ENCODE data around the gene TRAF3IP3.

Gene TRAF3IP3

DNA sequence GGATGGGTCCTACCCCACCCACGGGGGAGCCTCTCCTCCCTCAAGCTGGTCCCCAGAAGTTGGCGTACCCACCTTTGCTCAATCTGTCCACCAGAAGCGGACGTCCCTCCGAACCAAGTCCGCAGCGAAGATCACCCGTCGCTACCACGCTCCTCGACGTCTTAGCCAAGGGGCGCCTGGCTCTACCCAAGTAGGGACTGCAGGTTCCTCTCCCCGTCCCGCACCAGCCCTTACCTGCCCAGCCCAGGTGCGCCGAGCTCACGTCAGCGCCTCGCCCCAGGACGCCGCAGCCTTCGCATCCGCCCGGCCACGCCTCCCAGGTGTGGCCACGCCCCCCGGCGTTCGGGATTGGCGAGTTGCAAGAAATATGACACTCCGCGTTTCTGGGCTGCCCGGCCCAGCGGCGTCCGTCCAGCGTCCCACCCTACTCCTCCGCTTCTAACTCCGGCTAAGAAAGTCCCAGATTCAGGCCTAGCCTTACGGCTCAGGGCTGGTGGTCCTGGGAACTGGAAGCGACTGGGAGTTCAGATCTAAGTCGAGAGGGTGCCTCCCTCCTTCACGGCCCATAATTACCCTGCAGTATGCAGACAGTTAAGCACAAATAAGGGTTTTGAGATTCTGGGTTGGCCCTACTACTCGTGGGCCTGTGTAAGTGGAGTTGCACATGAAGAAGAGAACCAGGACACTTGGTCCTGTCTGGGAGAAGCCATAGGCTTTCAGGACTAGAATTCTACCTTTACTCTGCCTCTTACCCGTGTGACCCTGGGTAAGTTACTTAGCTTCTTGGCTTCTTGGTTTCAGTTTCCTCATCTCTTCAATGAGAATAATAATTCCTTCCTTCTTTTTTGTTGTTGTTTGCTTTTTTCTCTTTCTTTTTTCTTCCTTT is 50.3 kb downstream of the TRAF3IP3 start, which contains the start of gene IRF6:
Gene IRF6, minus strand, starts transcription at position 268 of the 886 bp plus-strand sequence. CDS start 4,729 bp downstream, outside the sequence.
- no peaks in the 10 kb centered on the region for H3K36me3 ChIP-seq (replicated peaks)
- in situ Hi-C loops (cut with MboI; ENCODE audit: low sequenced_read_pairs), result no loop called here
- no peaks in the 10 kb centered on the region for H3K9me3 ChIP-seq
- H3K27me3 ChIP-seq (ENCODE audit: low read depth), result no peaks in the 10 kb centered on the region; the same call in 1 of the 2 replicates
- H3K4me1 ChIP-seq, result no peaks in the 10 kb centered on the region
- DNase-seq (ENCODE audit: low spot score in 2 of 2), result no peak
- no peak within 1 kb of the TSS for H3K4me3 ChIP-seq

DNA sequence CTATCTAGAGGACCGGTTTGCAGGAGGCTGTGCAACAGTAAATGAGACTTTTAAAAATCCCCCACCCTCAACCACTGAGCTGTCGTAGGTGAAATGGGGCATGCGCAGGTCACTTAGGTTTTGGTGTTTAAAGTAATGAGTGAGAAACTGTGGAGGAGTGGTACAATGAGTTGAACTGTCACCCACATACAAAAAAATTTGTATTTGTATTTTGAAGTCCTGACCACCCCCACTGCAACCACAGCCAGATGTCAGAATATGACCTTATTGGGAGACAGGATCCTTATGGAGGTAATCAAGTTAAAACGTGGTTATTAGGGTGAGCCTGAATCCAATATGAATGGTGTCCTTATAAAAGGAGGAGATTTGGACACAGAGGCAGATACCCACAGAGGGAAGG is 51.7 kb downstream of the TRAF3IP3 start:
- no peak overlapping the region for H3K4me3 ChIP-seq
- DNase-seq (ENCODE audit: low spot score in 2 of 2), result no peak
- H3K27me3 ChIP-seq (ENCODE audit: low read depth), result no peaks in the 10 kb centered on the region; the same call in 1 of the 2 replicates
- H3K9me3 ChIP-seq, result no peaks in the 10 kb centered on the region
- H3K4me1 ChIP-seq, result no peaks in the 10 kb centered on the region
- no peaks in the 10 kb centered on the region for H3K36me3 ChIP-seq (replicated peaks)
- in situ Hi-C loops (cut with MboI; ENCODE audit: low sequenced_read_pairs), result no loop called here

DNA sequence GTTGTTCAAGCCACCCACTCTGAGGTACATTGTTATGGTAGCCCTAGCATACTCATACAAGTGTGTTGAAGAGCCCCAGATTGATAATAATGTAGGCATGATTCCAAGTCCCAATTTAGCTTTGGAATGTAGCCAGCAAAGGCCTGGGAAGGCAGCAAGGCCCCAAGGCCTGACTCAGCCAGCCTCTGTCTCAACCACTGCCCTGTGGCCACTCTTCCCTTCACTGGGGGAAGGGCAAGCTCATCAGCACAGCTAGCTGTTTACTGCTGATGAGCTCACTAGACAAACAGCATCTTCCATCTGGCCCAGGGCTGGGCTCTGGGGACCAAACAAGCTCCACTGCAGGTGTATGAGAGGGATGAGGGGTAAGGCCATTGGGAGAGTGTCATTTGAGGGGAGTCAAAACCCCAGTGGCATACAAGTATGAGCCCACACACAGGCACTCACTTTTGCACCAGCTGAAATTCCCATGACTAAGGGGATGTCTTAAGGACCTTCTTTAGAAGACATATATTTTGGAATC is 52.3 kb downstream of the TRAF3IP3 start:
- no peak overlapping the region for H3K4me3 ChIP-seq
- no peaks in the 10 kb centered on the region for H3K4me1 ChIP-seq
- no peaks in the 10 kb centered on the region for H3K36me3 ChIP-seq (replicated peaks)
- in situ Hi-C loops (cut with MboI; ENCODE audit: low sequenced_read_pairs), result no loop called here
- H3K9me3 ChIP-seq, result no peaks in the 10 kb centered on the region
- no peaks in the 10 kb centered on the region; the same call in 1 of the 2 replicates for H3K27me3 ChIP-seq (ENCODE audit: low read depth)
- no peak for DNase-seq (ENCODE audit: low spot score in 2 of 2)

DNA sequence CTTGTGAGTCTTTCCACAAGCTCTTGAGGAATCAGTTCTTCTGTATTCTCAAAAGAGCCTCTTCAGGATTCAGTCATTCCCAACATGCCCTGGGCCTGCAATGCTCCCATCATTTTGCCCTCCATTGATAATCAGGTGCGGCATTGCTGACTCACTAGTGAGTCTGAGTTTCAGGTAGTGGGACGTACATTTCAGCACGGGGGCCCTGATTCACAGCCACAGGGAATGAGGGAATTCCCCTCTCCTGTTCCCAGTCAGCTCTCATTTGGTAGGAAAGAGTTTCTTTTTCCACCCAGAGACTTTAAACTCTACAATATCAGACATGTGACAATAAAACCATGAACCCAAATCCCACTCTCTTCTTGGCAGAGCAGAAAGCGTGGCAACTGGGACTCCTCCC is 53.8 kb downstream of the TRAF3IP3 start:
- H3K27me3 ChIP-seq (ENCODE audit: low read depth), result no peaks in the 10 kb centered on the region
- H3K36me3 ChIP-seq (replicated peaks), result no peaks in the 10 kb centered on the region
- no peaks in the 10 kb centered on the region for H3K4me1 ChIP-seq
- in situ Hi-C loops (cut with MboI; ENCODE audit: low sequenced_read_pairs), result no loop called here
- no peaks in the 10 kb centered on the region for H3K9me3 ChIP-seq
- DNase-seq (ENCODE audit: low spot score in 2 of 2), result no peak
- H3K4me3 ChIP-seq, result no peak overlapping the region

DNA sequence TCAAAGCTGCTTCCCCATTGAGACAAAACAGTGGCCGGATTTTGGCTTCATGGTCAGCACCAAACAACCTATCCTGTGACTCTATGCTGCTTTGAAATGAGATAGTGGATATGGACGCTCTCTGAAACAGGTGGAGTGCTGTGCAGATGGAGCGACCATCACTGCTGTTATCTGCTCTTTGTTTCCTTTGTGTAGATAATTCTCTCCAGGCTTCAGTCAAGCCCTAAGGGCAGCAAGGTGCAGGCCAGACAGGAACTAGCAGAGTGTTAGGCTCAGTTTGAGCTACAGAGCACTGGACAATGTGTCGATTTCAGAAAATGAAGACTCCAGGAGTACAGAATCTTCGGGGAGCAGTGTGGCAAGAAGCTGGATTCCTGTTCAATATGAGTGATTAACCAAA is 54.9 kb downstream of the TRAF3IP3 start:
- Histone ChIP-seq H3K27me3 (ENCODE audit: low read depth) (0 out of 2 replicates have a peak, but pooled peaks cover 3% of the 10 kb centered on the region), H3K4me1 (no peaks in the 10 kb centered on the region), H3K36me3 (replicated peaks) (no peaks in the 10 kb centered on the region), H3K9me3 (no peaks in the 10 kb centered on the region), H3K4me3 (no peak overlapping the region)
- no peak for DNase-seq (ENCODE audit: low spot score in 2 of 2)
- in situ Hi-C loops (cut with MboI; ENCODE audit: low sequenced_read_pairs), result no loop called here

DNA sequence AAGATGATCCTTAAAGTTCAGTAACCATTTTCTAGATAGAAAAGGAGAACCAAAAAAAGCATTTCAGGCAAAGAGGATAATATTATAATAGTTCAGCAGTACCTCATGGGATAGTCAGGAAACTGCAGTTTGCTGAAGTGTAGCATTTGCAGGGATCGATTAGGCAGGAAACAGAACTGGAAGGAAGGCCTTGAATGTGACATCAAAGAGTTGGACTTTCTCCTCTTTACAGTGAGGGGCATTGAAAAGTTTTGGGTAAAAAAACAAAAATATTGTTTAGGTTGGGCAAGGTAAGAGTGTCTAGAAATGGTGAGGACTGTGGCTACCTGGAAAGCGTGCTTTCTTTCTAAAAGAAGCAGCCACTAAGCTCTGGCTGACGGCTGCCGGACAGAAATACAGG is 58.0 kb downstream of the TRAF3IP3 start:
- H3K9me3 ChIP-seq, result no peaks in the 10 kb centered on the region
- H3K36me3 ChIP-seq (replicated peaks), result no peaks in the 10 kb centered on the region
- 0 out of 2 replicates have a peak, but pooled peaks cover 5% of the 10 kb centered on the region for H3K27me3 ChIP-seq (ENCODE audit: low read depth)
- in situ Hi-C loops (cut with MboI; ENCODE audit: low sequenced_read_pairs), result no loop called here
- H3K4me3 ChIP-seq, result no peak overlapping the region
- no peaks in the 10 kb centered on the region for H3K4me1 ChIP-seq
- no peak for DNase-seq (ENCODE audit: low spot score in 2 of 2)

DNA sequence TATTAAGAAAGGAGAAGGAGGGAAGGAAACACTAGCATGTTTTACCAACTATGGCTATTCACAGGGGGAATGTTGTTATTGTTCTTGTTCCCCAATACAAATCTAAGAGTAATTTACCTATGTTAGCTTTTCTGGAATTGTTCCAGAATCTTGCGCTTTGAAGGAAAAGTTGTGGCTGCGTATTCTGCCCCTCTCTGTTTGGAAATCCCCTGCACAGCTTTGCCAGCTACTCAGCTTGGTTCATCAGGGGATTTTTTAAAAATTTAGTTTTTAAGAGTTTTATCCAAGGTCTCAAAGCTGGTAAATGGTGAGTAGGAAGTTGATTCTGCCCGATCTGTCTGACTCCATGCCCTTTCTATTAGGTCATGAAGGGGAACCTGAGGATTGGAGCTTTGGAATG is 59.6 kb downstream of the TRAF3IP3 start:
- H3K9me3 ChIP-seq, result no peaks in the 10 kb centered on the region
- no peaks in the 10 kb centered on the region for H3K4me1 ChIP-seq
- H3K4me3 ChIP-seq, result no peak overlapping the region
- in situ Hi-C loops (cut with MboI; ENCODE audit: low sequenced_read_pairs), result no loop called here
- peaks cover 10% of the 10 kb centered on the region; the same call in 1 of the 2 replicates for H3K27me3 ChIP-seq (ENCODE audit: low read depth)
- DNase-seq (ENCODE audit: low spot score in 2 of 2), result no peak
- no peaks in the 10 kb centered on the region for H3K36me3 ChIP-seq (replicated peaks)

DNA sequence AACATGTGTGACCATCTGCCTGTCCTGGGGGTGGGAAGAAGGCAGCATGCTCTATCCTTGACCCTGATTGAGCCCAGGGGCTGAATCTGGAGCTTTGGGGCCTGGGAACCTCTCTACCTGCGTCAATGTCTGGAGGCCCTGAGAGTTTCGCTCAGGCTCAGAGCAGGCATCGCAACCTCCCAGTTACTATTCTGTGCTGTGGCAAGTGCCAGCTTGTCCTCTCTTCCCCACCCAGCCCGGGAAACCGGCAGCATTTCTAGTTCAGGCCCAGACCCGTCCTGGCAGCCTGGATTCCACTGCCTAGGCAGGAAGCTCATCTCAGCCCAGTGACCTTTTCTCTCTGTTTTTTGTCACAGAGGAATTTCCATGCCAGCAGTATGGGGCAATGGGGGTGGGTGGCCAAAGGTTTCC is 60.1 kb downstream of the TRAF3IP3 start:
- no peak for DNase-seq (ENCODE audit: low spot score in 2 of 2)
- in situ Hi-C loops (cut with MboI; ENCODE audit: low sequenced_read_pairs), result no loop called here
- H3K4me3 ChIP-seq, result no peak overlapping the region
- no peaks in the 10 kb centered on the region for H3K36me3 ChIP-seq (replicated peaks)
- H3K4me1 ChIP-seq, result no peaks in the 10 kb centered on the region
- H3K27me3 ChIP-seq (ENCODE audit: low read depth), result peaks cover 10% of the 10 kb centered on the region; the same call in 1 of the 2 replicates
- H3K9me3 ChIP-seq, result no peaks in the 10 kb centered on the region

DNA sequence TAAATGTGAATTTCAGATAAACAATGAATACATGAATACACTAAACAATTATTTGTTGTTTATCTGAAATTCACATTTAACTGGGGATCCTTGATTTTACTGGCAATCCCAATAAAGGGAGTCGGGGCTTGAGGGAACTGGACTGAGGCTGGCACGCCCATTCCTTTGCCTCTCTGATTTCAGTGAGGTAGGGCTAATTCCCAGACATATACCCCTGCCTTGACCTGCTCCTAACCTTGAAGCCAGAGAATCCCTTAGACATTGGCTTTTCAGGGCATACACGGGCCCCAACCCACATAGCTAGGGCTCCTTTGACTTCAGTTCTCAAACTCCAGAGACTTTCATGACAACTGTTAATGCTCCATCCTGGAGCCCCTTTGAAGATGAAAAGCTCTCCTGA is 61.1 kb downstream of the TRAF3IP3 start:
- H3K9me3 ChIP-seq, result no peaks in the 10 kb centered on the region
- DNase-seq (ENCODE audit: low spot score in 2 of 2), result no peak

DNA sequence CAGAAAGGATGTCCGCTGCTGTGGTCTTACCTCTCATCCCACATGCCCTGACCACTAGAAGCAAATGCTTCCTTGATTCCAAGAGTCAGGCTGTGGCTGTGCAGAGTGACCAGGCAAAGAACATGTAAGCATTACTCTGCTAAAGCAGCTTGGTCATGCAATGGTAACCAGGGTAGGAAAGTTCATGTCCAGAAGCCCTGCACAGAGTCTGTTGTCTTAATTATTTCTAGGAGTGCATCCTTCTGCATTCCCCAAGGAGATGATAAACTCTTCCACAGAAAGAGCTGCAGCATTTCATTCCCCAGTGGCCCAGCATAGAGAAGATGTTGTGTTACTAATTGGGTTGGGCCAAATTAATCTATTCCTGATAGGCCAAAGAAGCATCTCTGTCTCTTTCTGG is 61.8 kb downstream of the TRAF3IP3 start:
- H3K4me3 ChIP-seq, result no peak overlapping the region
- H3K27me3 ChIP-seq (ENCODE audit: low read depth), result peaks cover 13% of the 10 kb centered on the region; the same call in 1 of the 2 replicates
- H3K36me3 ChIP-seq (replicated peaks), result no peaks in the 10 kb centered on the region
- H3K9me3 ChIP-seq, result no peaks in the 10 kb centered on the region
- no peaks in the 10 kb centered on the region for H3K4me1 ChIP-seq
- DNase-seq (ENCODE audit: low spot score in 2 of 2), result no peak
- in situ Hi-C loops (cut with MboI; ENCODE audit: low sequenced_read_pairs), result no loop called here

More for the DNA sequence above, 61.1 kb downstream of the TRAF3IP3 start:
- Histone ChIP-seq H3K4me3 (no peak overlapping the region), H3K36me3 (replicated peaks) (no peaks in the 10 kb centered on the region), H3K4me1 (no peaks in the 10 kb centered on the region), H3K27me3 (ENCODE audit: low read depth) (peaks cover 10% of the 10 kb centered on the region; the same call in 1 of the 2 replicates)
- in situ Hi-C loops (cut with MboI; ENCODE audit: low sequenced_read_pairs), result no loop called here

DNA sequence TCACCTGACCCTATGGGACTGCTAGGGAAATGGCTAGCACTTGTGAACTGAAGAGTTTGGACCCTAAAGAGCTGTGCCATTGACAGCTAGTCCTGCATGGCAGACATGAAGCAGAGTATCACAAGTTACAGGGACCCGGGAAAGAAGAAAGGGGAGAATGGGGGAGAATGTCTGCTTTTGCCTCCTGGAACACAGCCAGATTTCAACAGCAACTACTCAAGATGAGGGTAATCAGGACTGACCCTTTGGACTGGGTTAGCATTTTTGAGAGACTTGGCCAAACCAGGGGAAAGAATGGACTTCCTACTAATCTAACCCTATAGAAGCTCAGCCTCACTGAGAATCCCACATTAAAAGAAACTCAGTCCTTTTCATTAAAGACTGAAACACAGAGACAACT is 63.2 kb downstream of the TRAF3IP3 start:
- no peak overlapping the region for H3K4me3 ChIP-seq
- H3K27me3 ChIP-seq (ENCODE audit: low read depth), result peaks cover 13% of the 10 kb centered on the region; the same call in 1 of the 2 replicates
- H3K4me1 ChIP-seq, result no peaks in the 10 kb centered on the region
- no peak for DNase-seq (ENCODE audit: low spot score in 2 of 2)
- H3K36me3 ChIP-seq (replicated peaks), result no peaks in the 10 kb centered on the region
- no peaks in the 10 kb centered on the region for H3K9me3 ChIP-seq
- in situ Hi-C loops (cut with MboI; ENCODE audit: low sequenced_read_pairs), result no loop called here

DNA sequence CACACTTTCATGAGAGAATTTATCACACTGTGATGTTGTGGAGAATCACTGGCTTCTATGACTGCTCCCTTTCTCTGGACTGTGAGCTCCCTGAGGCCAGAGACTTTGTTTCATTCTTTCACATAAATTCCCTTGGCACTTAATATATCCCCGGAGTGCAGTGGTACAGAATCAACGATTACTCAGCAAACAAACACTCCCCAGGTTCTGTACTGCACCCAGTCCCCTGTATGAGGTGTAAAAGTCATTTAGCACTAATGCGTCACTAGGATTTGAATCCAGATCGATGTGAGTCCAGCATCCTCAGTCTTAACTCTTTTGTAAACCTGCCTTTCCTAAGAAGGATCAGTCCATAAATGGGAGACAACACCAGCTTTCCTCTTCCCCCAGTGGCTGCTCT is 65.1 kb downstream of the TRAF3IP3 start:
- Histone ChIP-seq H3K4me1 (no peaks in the 10 kb centered on the region), H3K27me3 (ENCODE audit: low read depth) (peaks cover 10% of the 10 kb centered on the region; the same call in 1 of the 2 replicates), H3K9me3 (no peaks in the 10 kb centered on the region), H3K4me3 (no peak overlapping the region), H3K36me3 (replicated peaks) (no peaks in the 10 kb centered on the region)
- in situ Hi-C loops (cut with MboI; ENCODE audit: low sequenced_read_pairs), result no loop called here
- DNase-seq (ENCODE audit: low spot score in 2 of 2), result no peak

DNA sequence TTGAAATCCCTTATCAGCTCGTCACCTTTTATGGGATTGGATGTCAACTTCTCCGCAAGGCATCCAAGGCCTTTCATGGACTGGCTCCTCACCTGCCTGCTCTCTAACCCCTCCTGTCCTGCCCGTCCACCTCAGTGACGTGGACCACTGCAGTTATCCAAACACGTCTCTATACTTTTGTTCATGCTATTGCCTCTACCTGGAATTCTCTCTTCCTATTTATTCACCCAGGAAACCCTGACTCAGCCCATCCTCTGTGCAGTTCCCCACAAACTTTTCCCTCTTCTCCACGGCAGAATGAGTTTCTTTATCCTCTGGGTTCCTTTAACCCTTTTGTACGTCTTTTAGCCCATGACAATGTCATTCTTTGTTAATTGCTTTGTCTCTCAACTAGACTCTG is 66.9 kb downstream of the TRAF3IP3 start:
- H3K9me3 ChIP-seq, result no peaks in the 10 kb centered on the region
- H3K4me3 ChIP-seq, result no peak overlapping the region
- DNase-seq (ENCODE audit: low spot score in 2 of 2), result no peak
- no peaks in the 10 kb centered on the region for H3K36me3 ChIP-seq (replicated peaks)
- H3K4me1 ChIP-seq, result no peaks in the 10 kb centered on the region
- peaks cover 8% of the 10 kb centered on the region; the same call in 1 of the 2 replicates for H3K27me3 ChIP-seq (ENCODE audit: low read depth)
- in situ Hi-C loops (cut with MboI; ENCODE audit: low sequenced_read_pairs), result no loop called here
